Measurements from ENCODE around the gene PLCD4. TPM values are rescaled to one million over a fixed set of nuclear protein-coding genes. Genes with fewer than 3 reads are reported as not detected.

PLCD4 gene
- total RNA-seq, 1 experiment from 2014 or later, result not detected

- no peak overlapping the region for H3K4me3 ChIP-seq (ENCODE audit: insufficient read depth, low read depth, low read length)
- peaks cover 40% of the 10 kb centered on the region for H3K36me3 ChIP-seq (replicated peaks; ENCODE audit: control insufficient read depth, insufficient read depth, low read length)
- no peaks in the 10 kb centered on the region for H3K27me3 ChIP-seq (ENCODE audit: control insufficient read depth, insufficient read depth, low read length)
- DNase-seq, result no peak
Observed at GRCh38 chr2:218664653-218665052, 57.0 kb downstream of the PLCD4 start.

GRCh38 chr2:218671097-218671653 is 63.5 kb downstream of the PLCD4 start:
- Histone ChIP-seq H3K27me3 (ENCODE audit: control insufficient read depth, insufficient read depth, low read length) (no peaks in the 10 kb centered on the region), H3K4me3 (ENCODE audit: insufficient read depth, low read depth, low read length) (peak overlapping the region; percentile 93), H3K36me3 (replicated peaks; ENCODE audit: control insufficient read depth, insufficient read depth, low read length) (peaks cover 12% of the 10 kb centered on the region)
- DNase-seq, result no peak

GRCh38 chr2:218671654-218672566 is 64.2 kb downstream of the PLCD4 start, which contains the start of the genes RNF25 and STK36:
RNF25 (minus strand) TSS chr2:218672002; CDS start chr2:218671970, 32 bp downstream.
STK36 (plus strand) TSS chr2:218672086; CDS start chr2:218672830, 744 bp downstream.
- Histone ChIP-seq H3K4me3 (ENCODE audit: insufficient read depth, low read depth, low read length) (peak within 1 kb of the TSS; percentile 93), H3K27me3 (ENCODE audit: control insufficient read depth, insufficient read depth, low read length) (no peaks in the 10 kb centered on the region)
- peak; percentile 96 for DNase-seq

GRCh38 chr2:218679119-218679518 is 71.4 kb downstream of the PLCD4 start:
- no peak overlapping the region for H3K4me3 ChIP-seq (ENCODE audit: insufficient read depth, low read depth, low read length)

More at GRCh38 chr2:218671654-218672566, 64.2 kb downstream of the PLCD4 start, which contains the start of the genes RNF25 and STK36:
- H3K36me3 ChIP-seq (replicated peaks; ENCODE audit: control insufficient read depth, insufficient read depth, low read length), result peaks cover 8% of the 10 kb centered on the region

GRCh38 chr2:218680061-218680460 is 72.4 kb downstream of the PLCD4 start:
- no peak overlapping the region for H3K4me3 ChIP-seq (ENCODE audit: insufficient read depth, low read depth, low read length)
- no peaks in the 10 kb centered on the region for H3K27me3 ChIP-seq (ENCODE audit: control insufficient read depth, insufficient read depth, low read length)
- peaks cover 1% of the 10 kb centered on the region for H3K36me3 ChIP-seq (replicated peaks; ENCODE audit: control insufficient read depth, insufficient read depth, low read length)
- no peak for DNase-seq

More at GRCh38 chr2:218679119-218679518, 71.4 kb downstream of the PLCD4 start:
- DNase-seq, result no peak
- Histone ChIP-seq H3K36me3 (replicated peaks; ENCODE audit: control insufficient read depth, insufficient read depth, low read length) (no peaks in the 10 kb centered on the region; the same call in none of the 2 replicates), H3K27me3 (ENCODE audit: control insufficient read depth, insufficient read depth, low read length) (no peaks in the 10 kb centered on the region)

Other genes starting within 250 kb of the PLCD4 start
- gene SLC11A1, start 225.6 kb upstream of the PLCD4 start, total RNA-seq (2014; rRNA removed; shearing (Covaris generic)), result not detected in 2 replicates
- gene CTDSP1, start 208.0 kb upstream of the PLCD4 start, total RNA-seq (2014; rRNA removed; shearing (Covaris generic)), result 25.4 and 29.9 TPM in 2 replicates
- gene VIL1, start 188.8 kb upstream of the PLCD4 start, total RNA-seq (2014; rRNA removed; shearing (Covaris generic)), result 0.07 and 3.0 TPM in 2 replicates
- gene USP37, start 39.5 kb upstream of the PLCD4 start, total RNA-seq (2014; rRNA removed; shearing (Covaris generic)), result 12.4 and 14.5 TPM in 2 replicates
- 95.5 and 120 TPM in 2 replicates for gene CNOT9, start 39.1 kb upstream of the PLCD4 start, total RNA-seq (2014; rRNA removed; shearing (Covaris generic))
- 14.6 and 14.8 TPM in 2 replicates for gene ZNF142, start 51.7 kb downstream of the PLCD4 start, total RNA-seq (2014; rRNA removed; shearing (Covaris generic))
- 31.1 and 32.2 TPM in 2 replicates for gene BCS1L, start 51.8 kb downstream of the PLCD4 start, total RNA-seq (2014; rRNA removed; shearing (Covaris generic))
- gene RNF25, start 64.1 kb downstream of the PLCD4 start, total RNA-seq (2014; rRNA removed; shearing (Covaris generic)), result 40.6 and 55.5 TPM in 2 replicates
- 20.4 and 29.4 TPM in 2 replicates for gene STK36, start 64.2 kb downstream of the PLCD4 start, total RNA-seq (2014; rRNA removed; shearing (Covaris generic))
- gene TTLL4, start 102.9 kb downstream of the PLCD4 start, total RNA-seq (2014; rRNA removed; shearing (Covaris generic)), result 82.1 and 87.6 TPM in 2 replicates
- 14.3 and 15.4 TPM in 2 replicates for gene CYP27A1, start 174.2 kb downstream of the PLCD4 start, total RNA-seq (2014; rRNA removed; shearing (Covaris generic))
- not detected in 2 replicates for gene PRKAG3, start 223.9 kb downstream of the PLCD4 start, total RNA-seq (2014; rRNA removed; shearing (Covaris generic))

All from H7 (cell line).